Stimulated activated naive B cell treated with anti-CD40 and anti-IgM and Interleukin-4, amounts not matched to agents 10 μg/mL and 1 μg/mL and 100 μg/mL, for 72 hours (primary cell): ENCODE measurements around the gene MTG2.

ENCODE experiments used
- ATAC-seq, 2 donors: fragments of 150-1000 bp; cut with Tn5 transposase; replicated peaks; 2 replicates each; pipeline ENCODE4 v1.10.0; 2021; ENCODE audit warnings: moderate library complexity in 1 of 2
- DNase-seq: peaks from one replicate; pipeline ENCODE4 v3.0.0; 2021
- H3K27ac Mint-ChIP-seq: one replicate; pipeline ENCODE4 v1.8.0; 2022; ENCODE audit warnings: mild to moderate bottlenecking, mixed read lengths
- H3K27me3 Mint-ChIP-seq, 2 donors: one replicate each; pipeline ENCODE4 v1.8.0; 2022; ENCODE audit warnings: mixed read lengths in 2 of 2
- H3K36me3 Mint-ChIP-seq, 2 donors: one replicate each; pipeline ENCODE4 v1.8.0; 2022; ENCODE audit warnings: mixed read lengths in 2 of 2, mild to moderate bottlenecking in 1 of 2
- H3K4me1 Mint-ChIP-seq, 2 donors: one replicate each; pipeline ENCODE4 v1.8.0; 2022; ENCODE audit warnings: mixed read lengths in 2 of 2, mild to moderate bottlenecking in 1 of 2
- H3K4me3 Mint-ChIP-seq, 2 donors: one replicate each; pipeline ENCODE4 v1.8.0; 2022; ENCODE audit warnings: mild to moderate bottlenecking in 2 of 2, mixed read lengths in 2 of 2, moderate library complexity in 1 of 2
- H3K9me3 Mint-ChIP-seq, 2 donors: one replicate each; pipeline ENCODE4 v1.8.0; 2022; ENCODE audit warnings: mixed read lengths in 2 of 2, mild to moderate bottlenecking in 1 of 2

MTG2 gene

GRCh38 chr20:62203378-62204030 is 20.7 kb downstream of the MTG2 start:
- DNase-seq: no peak
- Mint-ChIP-seq H3K27ac (no peak overlapping the region), H3K4me1 (peaks cover 22 to 34% of the 10 kb centered on the region in 2 donors), H3K36me3 (peaks cover 49 to 65% of the 10 kb centered on the region in 2 donors), H3K4me3 (no peak overlapping the region), H3K27me3 (no peaks in the 10 kb centered on the region), H3K9me3 (no peaks in the 10 kb centered on the region)
- no peak for ATAC-seq

DNA sequence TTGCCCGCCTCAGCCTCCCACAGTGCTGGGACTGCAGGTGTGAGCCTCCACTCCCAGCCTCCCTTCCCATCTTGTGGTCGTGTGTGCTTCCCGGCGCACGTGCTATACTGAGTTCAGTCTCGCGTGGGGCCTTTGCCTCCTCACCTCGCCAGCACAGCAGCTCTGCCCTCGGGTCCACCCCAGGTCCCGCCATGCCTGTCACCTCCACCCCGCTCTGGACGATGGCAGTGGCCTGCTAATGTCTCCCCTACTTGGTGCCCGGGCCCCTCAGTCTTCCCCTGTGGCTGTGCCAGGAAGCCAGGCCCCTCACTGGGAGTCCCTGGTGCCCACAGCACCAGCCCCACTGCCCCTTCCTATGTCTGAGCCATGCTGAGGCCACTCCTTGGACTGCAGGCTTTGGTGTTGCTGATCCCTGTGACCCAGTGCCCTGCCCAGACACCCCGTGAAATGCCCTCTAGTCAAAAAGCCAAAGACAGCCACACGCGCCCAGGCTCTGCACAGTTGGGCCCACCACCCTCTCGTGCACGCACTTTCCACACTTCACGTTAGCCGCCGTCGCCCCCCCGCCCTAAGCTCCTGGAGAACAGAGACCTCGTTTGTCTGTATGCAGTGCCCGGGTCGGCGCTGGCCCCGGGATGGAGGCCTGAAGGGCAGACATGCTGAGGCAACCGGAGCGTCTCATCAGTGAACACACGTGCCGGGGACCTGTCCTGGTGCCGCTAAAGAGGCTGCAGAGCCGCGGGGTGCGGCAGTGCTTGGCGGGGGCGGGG is 23.0 kb downstream of the MTG2 start:
- peaks cover 19 to 31% of the 10 kb centered on the region in 2 donors for H3K4me1 Mint-ChIP-seq
- no peak overlapping the region for H3K4me3 Mint-ChIP-seq
- ATAC-seq (no peak), DNase-seq (no peak)
- peaks cover 31 to 46% of the 10 kb centered on the region in 2 donors for H3K36me3 Mint-ChIP-seq
- H3K27ac Mint-ChIP-seq: no peak overlapping the region
- no peaks in the 10 kb centered on the region for H3K9me3 Mint-ChIP-seq
- peaks cover 0 to 10% of the 10 kb centered on the region in 2 donors for H3K27me3 Mint-ChIP-seq

GRCh38 chr20:62206388-62206775 is 23.6 kb downstream of the MTG2 start:
- Mint-ChIP-seq H3K27ac (no peak overlapping the region), H3K27me3 (peaks cover 0 to 14% of the 10 kb centered on the region in 2 donors), H3K4me3 (no peak overlapping the region), H3K9me3 (no peaks in the 10 kb centered on the region), H3K36me3 (peaks cover 26 to 42% of the 10 kb centered on the region in 2 donors), H3K4me1 (peaks cover 15 to 25% of the 10 kb centered on the region in 2 donors)
- no peak for ATAC-seq
- no peak for DNase-seq

- H3K27me3 Mint-ChIP-seq: peaks cover 8 to 26% of the 10 kb centered on the region in 2 donors
- H3K27ac Mint-ChIP-seq: no peak overlapping the region
- peaks cover 14 to 23% of the 10 kb centered on the region in 2 donors for H3K36me3 Mint-ChIP-seq
- ATAC-seq (no peak), DNase-seq (no peak)
- H3K9me3 Mint-ChIP-seq: no peaks in the 10 kb centered on the region
- no peak overlapping the region for H3K4me3 Mint-ChIP-seq
- H3K4me1 Mint-ChIP-seq: peaks cover 3 to 6% of the 10 kb centered on the region in 2 donors
Measured at GRCh38 chr20:62208061-62208794, 25.4 kb downstream of the MTG2 start.

GRCh38 chr20:62208795-62209755 is 26.2 kb downstream of the MTG2 start:
- peaks cover 13 to 31% of the 10 kb centered on the region in 2 donors for H3K27me3 Mint-ChIP-seq
- peaks cover 10 to 17% of the 10 kb centered on the region in 2 donors for H3K36me3 Mint-ChIP-seq
- H3K4me1 Mint-ChIP-seq: no peaks in the 10 kb centered on the region
- no peak for DNase-seq
- H3K4me3 Mint-ChIP-seq: no peak overlapping the region
- no peak overlapping the region for H3K27ac Mint-ChIP-seq
- no peak for ATAC-seq
- H3K9me3 Mint-ChIP-seq: no peaks in the 10 kb centered on the region

- no peaks in the 10 kb centered on the region for H3K4me1 Mint-ChIP-seq
- peaks cover 19 to 40% of the 10 kb centered on the region in 2 donors for H3K27me3 Mint-ChIP-seq
- no peak for DNase-seq
- ATAC-seq: no peak
- no peak overlapping the region for H3K27ac Mint-ChIP-seq
- H3K36me3 Mint-ChIP-seq: peaks cover 9 to 15% of the 10 kb centered on the region in 2 donors
- no peaks in the 10 kb centered on the region for H3K9me3 Mint-ChIP-seq
- H3K4me3 Mint-ChIP-seq: no peak overlapping the region
Measured at GRCh38 chr20:62209850-62210495, 27.1 kb downstream of the MTG2 start.

DNA sequence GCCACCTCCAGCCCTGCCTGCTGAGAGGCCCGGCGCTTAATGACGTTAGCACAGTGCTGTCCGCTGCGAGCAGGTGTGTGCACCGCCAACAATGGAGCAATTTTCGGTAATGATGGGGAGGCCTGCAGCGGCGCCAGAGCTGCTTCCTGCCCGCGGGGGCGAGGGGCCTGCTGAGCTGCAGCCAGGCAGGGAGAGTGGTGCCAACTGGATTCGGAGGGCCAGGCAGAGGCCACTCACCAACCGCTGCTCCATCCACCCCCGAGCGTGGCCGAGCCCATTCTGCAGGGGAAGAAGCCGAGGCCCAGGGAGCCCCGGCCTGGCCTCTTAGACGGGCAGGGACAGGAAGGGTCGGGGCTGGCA is 27.6 kb downstream of the MTG2 start:
- Mint-ChIP-seq H3K27ac (no peak overlapping the region), H3K4me1 (no peaks in the 10 kb centered on the region), H3K9me3 (no peaks in the 10 kb centered on the region), H3K36me3 (peaks cover 9 to 10% of the 10 kb centered on the region in 2 donors), H3K27me3 (peaks cover 23 to 45% of the 10 kb centered on the region in 2 donors), H3K4me3 (no peak overlapping the region)
- no peak for DNase-seq
- ATAC-seq: no peak

GRCh38 chr20:62211216-62211615 is 28.4 kb downstream of the MTG2 start:
- no peak for ATAC-seq
- Mint-ChIP-seq H3K9me3 (no peaks in the 10 kb centered on the region), H3K36me3 (peaks cover 3% of the 10 kb centered on the region in 2 donors), H3K27me3 (peaks cover 28 to 52% of the 10 kb centered on the region in 2 donors), H3K27ac (no peak overlapping the region), H3K4me3 (no peak overlapping the region), H3K4me1 (no peaks in the 10 kb centered on the region)
- DNase-seq: no peak

- H3K4me1 Mint-ChIP-seq: no peaks in the 10 kb centered on the region
- no peaks in the 10 kb centered on the region for H3K9me3 Mint-ChIP-seq
- H3K27me3 Mint-ChIP-seq: peaks cover 28 to 53% of the 10 kb centered on the region in 2 donors
- no peaks in the 10 kb centered on the region for H3K36me3 Mint-ChIP-seq
- DNase-seq: no peak
- H3K27ac Mint-ChIP-seq: no peak overlapping the region
- no peak for ATAC-seq
- no peak overlapping the region for H3K4me3 Mint-ChIP-seq
Measured at GRCh38 chr20:62211769-62212288, 29.0 kb downstream of the MTG2 start.

DNA sequence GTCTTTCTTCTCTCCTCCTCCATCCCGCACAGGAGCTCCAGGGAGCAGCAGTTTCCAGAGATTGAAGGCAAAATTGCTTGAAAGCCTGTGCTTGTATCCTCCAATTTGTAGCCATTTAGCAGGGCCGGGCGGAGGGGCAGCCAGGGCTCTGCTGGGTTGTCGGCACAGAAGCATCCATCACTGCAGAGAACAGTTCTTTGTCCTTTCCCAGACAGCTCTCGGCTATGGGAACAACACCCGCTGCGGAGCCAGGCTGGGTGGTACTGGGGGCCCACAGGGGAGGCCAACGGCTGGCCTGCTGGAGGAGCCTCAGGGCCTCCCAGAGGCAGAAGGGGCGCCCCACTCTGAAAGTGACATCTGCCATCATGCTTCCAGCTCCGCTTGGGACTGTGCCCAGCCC is 29.5 kb downstream of the MTG2 start:
- Mint-ChIP-seq H3K27ac (no peak overlapping the region), H3K4me1 (no peaks in the 10 kb centered on the region), H3K27me3 (peaks cover 32 to 58% of the 10 kb centered on the region in 2 donors), H3K36me3 (no peaks in the 10 kb centered on the region), H3K4me3 (no peak overlapping the region), H3K9me3 (no peaks in the 10 kb centered on the region)
- ATAC-seq (no peak), DNase-seq (no peak)

- H3K4me1 Mint-ChIP-seq: peaks cover 1 to 3% of the 10 kb centered on the region in 2 donors
- H3K4me3 Mint-ChIP-seq: no peak overlapping the region
- H3K27ac Mint-ChIP-seq: no peak overlapping the region
- ATAC-seq (no peak), DNase-seq (no peak)
- H3K27me3 Mint-ChIP-seq: peaks cover 39 to 75% of the 10 kb centered on the region in 2 donors
- H3K36me3 Mint-ChIP-seq: no peaks in the 10 kb centered on the region
- H3K9me3 Mint-ChIP-seq: no peaks in the 10 kb centered on the region
Measured at GRCh38 chr20:62214067-62214466, 31.2 kb downstream of the MTG2 start.

GRCh38 chr20:62215020-62215990 is 32.5 kb downstream of the MTG2 start:
- H3K27ac Mint-ChIP-seq: no peak overlapping the region
- no peaks in the 10 kb centered on the region for H3K36me3 Mint-ChIP-seq
- no peaks in the 10 kb centered on the region for H3K9me3 Mint-ChIP-seq
- H3K4me1 Mint-ChIP-seq: peaks cover 3 to 8% of the 10 kb centered on the region in 2 donors
- no peak for DNase-seq
- peaks cover 43 to 74% of the 10 kb centered on the region in 2 donors for H3K27me3 Mint-ChIP-seq
- H3K4me3 Mint-ChIP-seq: no peak overlapping the region
- ATAC-seq: no peak
